Activated naive CD8-positive, alpha-beta T cell treated with anti-CD3 and anti-CD28 coated beads for 36 hours (primary cell): Measurements from ENCODE around the gene C17orf114.

ENCODE experiments used
- DNase-seq: peaks from one replicate; pipeline ENCODE4 v3.0.0; 2021
- H3K27ac Mint-ChIP-seq: one replicate; pipeline ENCODE4 v1.8.0; 2022; ENCODE audit warnings: mild to moderate bottlenecking, moderate library complexity, mixed read lengths
- H3K27me3 Mint-ChIP-seq: one replicate; pipeline ENCODE4 v1.8.0; 2022; ENCODE audit warnings: mild to moderate bottlenecking, mixed read lengths
- H3K36me3 Mint-ChIP-seq: one replicate; pipeline ENCODE4 v1.8.0; 2021; ENCODE audit warnings: mild to moderate bottlenecking, mixed read lengths
- H3K4me1 Mint-ChIP-seq: one replicate; pipeline ENCODE4 v1.8.0; 2021; ENCODE audit warnings: mixed read lengths
- H3K4me3 Mint-ChIP-seq: one replicate; pipeline ENCODE4 v1.8.0; 2022; ENCODE audit warnings: mild to moderate bottlenecking, moderate library complexity, mixed read lengths
- H3K9me3 Mint-ChIP-seq: one replicate; pipeline ENCODE4 v1.8.0; 2022; ENCODE audit warnings: mixed read lengths

C17orf114 gene

DNA sequence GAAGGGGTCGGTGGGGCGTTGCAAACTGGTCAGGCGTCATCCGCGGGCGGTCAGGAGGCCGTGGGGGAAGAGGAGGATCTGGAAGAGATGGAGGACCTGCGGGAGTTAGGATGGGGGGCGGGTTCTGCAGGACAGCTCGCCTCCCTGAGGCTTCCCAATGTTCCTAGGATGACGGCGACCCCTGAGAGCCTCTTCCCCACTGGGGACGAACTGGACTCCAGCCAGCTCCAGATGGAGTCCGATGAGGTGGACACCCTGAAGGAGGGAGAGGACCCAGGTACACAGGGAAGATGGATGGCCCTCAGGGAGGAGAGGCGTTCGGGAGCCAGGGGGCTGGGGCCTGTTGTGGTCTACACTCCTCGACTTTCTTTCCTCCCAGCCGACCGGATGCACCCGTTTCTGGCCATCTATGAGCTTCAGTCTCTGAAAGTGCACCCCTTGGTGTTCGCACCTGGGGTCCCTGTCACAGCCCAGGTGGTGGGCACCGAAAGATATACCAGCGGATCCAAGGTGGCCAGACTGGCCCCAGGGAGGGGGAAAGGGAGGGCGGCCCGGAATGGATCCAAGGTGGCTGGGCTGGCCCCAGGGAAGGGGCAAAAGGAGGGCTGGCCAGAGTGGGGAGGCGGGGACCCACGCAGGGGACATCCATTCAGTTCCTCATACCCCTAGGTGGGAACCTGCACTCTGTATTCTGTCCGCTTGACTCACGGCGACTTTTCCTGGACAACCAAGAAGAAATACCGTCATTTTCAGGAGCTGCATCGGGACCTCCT lies 5.7 kb upstream of the C17orf114 start:
- Mint-ChIP-seq H3K36me3 (no peaks in the 10 kb centered on the region), H3K27me3 (no peaks in the 10 kb centered on the region), H3K27ac (no peak overlapping the region), H3K4me1 (peaks cover 2% of the 10 kb centered on the region), H3K4me3 (peak overlapping the region; percentile 74), H3K9me3 (no peaks in the 10 kb centered on the region)
- no peak for DNase-seq

DNA sequence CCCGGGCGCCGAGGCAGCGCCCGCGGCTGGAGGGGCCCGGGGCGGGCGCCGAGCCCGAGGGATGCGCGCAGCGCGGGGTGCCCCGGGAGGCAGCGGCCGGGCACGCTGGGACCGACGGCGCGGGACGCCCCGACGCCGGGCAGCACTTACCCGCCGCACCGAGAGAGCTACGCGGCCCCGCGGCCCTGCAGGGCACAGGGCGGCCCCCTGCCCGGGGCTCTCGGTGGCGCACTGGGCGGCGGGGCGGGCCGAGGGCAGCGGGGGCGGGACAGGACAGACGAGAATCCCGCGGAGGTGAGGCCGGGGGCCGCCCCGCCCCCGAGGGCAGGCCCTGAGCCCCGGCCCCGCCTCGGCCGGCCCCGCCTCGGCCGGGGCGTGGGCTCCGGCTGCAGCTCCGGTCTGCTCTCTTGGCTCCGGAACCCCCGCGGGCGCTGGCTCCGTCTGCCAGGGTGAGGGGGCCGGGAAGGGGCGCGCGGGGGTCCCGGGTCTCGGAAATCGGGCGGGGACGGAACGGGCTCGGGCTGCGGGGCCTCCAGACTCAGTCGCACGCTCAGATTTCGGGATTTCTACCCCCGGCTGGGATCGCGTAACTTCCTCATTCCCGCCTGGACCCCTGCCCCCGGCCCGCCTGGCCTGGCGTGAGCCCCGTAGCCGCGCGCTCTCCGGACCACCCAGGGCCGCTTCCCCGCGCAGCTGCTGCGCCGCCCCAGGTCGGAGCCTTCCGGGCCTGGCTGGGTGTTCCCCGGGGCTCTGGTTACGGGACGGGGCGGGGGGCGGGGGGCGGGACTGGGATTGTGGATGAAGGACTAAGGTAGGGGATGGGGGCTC lies 4.9 kb upstream of the C17orf114 start, which contains the start of gene PLD2:
PLD2 (plus strand) TSS at position 376 of the 828 bp plus-strand sequence. CDS start 621 bp downstream, outside the sequence.
- Mint-ChIP-seq H3K36me3 (no peaks in the 10 kb centered on the region), H3K4me1 (peaks cover 2% of the 10 kb centered on the region), H3K27me3 (no peaks in the 10 kb centered on the region), H3K27ac (no peak within 1 kb of the TSS), H3K9me3 (no peaks in the 10 kb centered on the region), H3K4me3 (peak within 1 kb of the TSS; percentile 74)
- peak; percentile 93 for DNase-seq

DNA sequence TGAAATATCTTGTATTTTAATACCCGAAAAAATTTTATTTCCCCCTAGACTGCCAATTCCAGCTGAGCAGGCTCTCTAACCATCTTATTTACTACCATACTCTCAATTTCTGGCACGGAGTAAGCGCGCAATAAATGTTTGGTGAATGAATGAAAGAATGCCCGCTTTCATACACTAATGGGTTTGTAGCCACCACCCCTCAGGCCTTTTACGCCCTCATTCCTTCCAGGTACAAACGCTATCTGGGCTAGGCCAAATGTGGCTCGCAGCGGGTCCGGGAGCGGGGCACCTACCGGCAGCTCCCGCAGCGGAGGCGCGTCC lies 4.3 kb upstream of the C17orf114 start:
- H3K9me3 Mint-ChIP-seq, result no peaks in the 10 kb centered on the region

DNA sequence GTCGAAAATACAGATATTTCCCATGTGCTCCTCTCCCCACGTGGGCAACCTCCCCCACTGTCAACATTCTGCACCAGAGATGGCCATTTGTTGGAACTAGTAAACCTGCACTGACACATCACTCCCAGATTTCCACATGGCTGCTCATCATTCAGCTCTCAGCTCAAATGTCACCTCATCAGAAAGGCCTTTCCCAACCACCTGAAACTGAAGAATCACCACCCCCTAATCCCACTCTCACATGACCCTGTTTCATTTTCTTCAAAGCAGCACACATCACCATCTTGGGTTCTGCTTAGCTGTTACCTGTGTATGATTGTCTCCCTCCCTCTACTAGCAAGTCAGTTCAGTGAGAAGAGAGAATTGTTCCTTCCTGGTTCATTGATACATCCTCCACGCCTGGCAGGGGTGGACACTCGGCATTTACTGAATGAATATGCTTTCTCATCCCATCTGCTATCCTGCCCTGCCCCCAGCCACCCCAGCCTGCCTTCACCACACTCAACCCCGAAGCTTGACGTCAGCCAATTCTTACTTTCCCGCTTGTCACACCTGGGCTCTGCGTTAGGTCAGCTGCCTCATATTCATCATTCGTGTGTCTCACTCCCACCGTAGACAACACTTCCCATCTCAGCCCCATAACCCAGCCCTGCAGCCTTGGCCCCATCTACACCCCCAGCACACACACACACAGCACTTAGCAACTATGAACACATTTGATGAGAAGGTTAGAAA lies 1.5 kb downstream of the C17orf114 start:
- DNase-seq, result no peak
- no peak overlapping the region for H3K4me3 Mint-ChIP-seq
- H3K4me1 Mint-ChIP-seq, result peaks cover 22% of the 10 kb centered on the region
- no peaks in the 10 kb centered on the region for H3K27me3 Mint-ChIP-seq
- peak overlapping the region; percentile 12 for H3K27ac Mint-ChIP-seq
- no peaks in the 10 kb centered on the region for H3K9me3 Mint-ChIP-seq
- peaks cover 15% of the 10 kb centered on the region for H3K36me3 Mint-ChIP-seq

More for the DNA sequence above, 4.3 kb upstream of the C17orf114 start:
- Mint-ChIP-seq H3K4me3 (peak overlapping the region; percentile 70), H3K27ac (no peak overlapping the region), H3K27me3 (no peaks in the 10 kb centered on the region), H3K4me1 (peaks cover 2% of the 10 kb centered on the region), H3K36me3 (no peaks in the 10 kb centered on the region)
- DNase-seq, result no peak

DNA sequence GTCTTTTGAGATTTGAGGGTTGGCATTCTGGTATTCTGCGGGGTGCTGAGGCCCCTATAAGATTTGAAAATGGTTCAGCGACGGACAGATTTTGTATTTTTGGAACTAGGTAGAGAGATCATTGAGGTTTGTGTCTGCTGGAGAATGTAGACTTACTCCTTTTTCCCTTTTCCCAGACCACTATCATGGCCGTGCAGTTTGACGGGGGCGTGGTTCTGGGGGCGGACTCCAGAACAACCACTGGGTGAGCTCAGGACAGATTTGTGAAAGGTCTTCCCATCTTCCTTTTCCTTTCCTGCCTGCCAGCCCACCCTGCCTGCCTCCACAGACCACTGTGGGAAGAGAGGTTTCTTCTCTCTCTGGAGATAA lies 5.6 kb downstream of the C17orf114 start:
- H3K36me3 Mint-ChIP-seq, result peaks cover 15% of the 10 kb centered on the region
- H3K27ac Mint-ChIP-seq, result peak overlapping the region; percentile 98
- peaks cover 22% of the 10 kb centered on the region for H3K4me1 Mint-ChIP-seq
- peak; percentile 48 for DNase-seq
- peak overlapping the region; percentile 100 for H3K4me3 Mint-ChIP-seq
- no peaks in the 10 kb centered on the region for H3K9me3 Mint-ChIP-seq
- peaks cover 5% of the 10 kb centered on the region for H3K27me3 Mint-ChIP-seq

DNA sequence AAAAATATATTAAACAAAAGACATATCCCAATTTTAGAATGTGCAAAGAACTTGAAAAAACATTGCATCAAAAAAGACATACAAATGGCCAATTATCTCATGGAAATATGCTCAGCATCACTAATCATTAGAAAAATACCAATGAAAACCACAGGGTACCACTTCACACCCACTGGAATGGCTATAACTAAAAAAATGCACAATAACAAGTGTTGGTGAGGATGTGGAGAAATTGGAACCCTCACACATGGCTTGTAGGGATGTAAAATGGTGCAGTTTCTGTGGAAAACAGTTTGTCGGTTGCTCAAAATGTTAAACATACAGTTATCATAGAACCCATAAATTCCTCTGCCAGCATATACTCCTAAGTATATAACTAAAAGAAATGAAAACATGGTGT lies 7.0 kb downstream of the C17orf114 start:
- peaks cover 9% of the 10 kb centered on the region for H3K36me3 Mint-ChIP-seq
- H3K9me3 Mint-ChIP-seq, result no peaks in the 10 kb centered on the region
- peaks cover 5% of the 10 kb centered on the region for H3K27me3 Mint-ChIP-seq
- H3K4me3 Mint-ChIP-seq, result peak overlapping the region; percentile 100
- peaks cover 16% of the 10 kb centered on the region for H3K4me1 Mint-ChIP-seq
- DNase-seq, result no peak
- H3K27ac Mint-ChIP-seq, result no peak overlapping the region

DNA sequence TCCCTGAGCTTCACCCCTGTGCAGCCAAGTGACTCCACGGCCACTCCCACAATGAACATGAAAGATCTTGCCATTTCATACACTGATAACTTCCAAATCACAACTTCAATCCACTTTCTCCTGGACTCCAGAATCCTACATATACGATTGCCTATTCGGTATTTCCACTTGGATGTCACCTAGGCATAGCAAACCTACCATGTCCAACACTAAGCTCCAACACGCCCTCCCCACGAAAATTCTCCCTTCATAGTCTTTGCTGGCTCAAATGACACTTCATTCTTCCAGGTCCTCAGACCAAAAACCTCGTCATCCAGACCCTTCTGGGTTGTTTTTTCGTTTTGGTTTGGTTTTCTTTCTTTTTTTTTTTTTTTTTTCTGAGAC lies 11.4 kb downstream of the C17orf114 start:
- Mint-ChIP-seq H3K9me3 (no peaks in the 10 kb centered on the region), H3K27ac (peak overlapping the region; percentile 75), H3K4me1 (peaks cover 17% of the 10 kb centered on the region), H3K36me3 (no peaks in the 10 kb centered on the region), H3K27me3 (peaks cover 43% of the 10 kb centered on the region), H3K4me3 (peak overlapping the region; percentile 64)
- DNase-seq, result no peak

DNA sequence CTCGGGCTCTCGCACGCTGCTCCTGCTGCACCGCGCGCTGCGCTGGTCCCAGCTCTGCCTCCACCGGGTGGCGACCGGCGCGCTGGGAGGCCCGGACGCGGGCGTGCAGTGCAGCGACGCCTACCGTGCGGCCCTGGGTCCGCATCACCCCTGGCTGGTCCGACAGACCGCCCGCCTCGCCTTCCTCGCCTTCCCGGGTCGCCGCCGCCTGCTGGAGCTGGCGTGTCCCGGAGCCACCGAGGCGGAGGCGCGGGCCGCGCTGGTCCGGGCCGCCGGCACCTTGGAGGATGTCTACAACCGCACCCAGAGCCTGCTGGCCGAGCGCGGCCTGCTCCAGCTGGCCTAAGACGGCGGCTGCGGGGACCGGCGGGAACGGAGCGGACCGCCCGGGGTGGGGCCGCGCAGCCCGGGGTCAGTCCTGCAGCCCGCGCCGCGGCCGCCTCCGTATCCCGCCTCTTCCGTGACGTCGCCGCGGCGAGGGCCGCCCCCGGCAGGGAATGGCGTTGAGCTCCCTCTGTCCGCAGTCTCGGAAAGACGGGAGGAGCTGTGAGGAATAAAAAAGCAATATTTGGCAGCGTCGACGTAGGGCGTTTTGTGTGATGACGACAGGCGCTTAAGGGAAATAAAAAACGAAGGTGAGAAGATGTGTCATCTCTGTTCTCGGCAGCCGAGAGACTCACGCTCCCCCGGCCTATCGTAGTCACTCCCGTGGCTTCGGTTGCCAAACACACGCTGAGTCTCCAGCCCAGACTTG lies 12.0 kb downstream of the C17orf114 start:
- peaks cover 21% of the 10 kb centered on the region for H3K4me1 Mint-ChIP-seq
- H3K27ac Mint-ChIP-seq, result peak overlapping the region; percentile 75
- H3K4me3 Mint-ChIP-seq, result peak overlapping the region; percentile 64
- no peaks in the 10 kb centered on the region for H3K36me3 Mint-ChIP-seq
- no peaks in the 10 kb centered on the region for H3K9me3 Mint-ChIP-seq
- peak; percentile 89 for DNase-seq
- peaks cover 49% of the 10 kb centered on the region for H3K27me3 Mint-ChIP-seq

DNA sequence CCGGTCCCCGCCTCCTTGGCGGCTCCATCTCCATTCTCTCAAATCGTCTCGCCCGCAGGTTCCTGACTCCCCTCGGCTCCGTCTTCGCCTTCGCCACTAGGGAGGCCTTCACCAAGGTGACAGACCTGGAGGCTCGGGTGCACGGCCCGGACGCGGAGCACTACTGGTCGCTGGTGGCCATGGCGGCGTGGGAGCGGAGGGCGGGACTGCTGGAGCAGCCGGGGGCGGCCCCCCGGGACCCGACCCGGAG lies 12.5 kb downstream of the C17orf114 start:
- H3K9me3 Mint-ChIP-seq, result no peaks in the 10 kb centered on the region
- H3K36me3 Mint-ChIP-seq, result no peaks in the 10 kb centered on the region
- no peak for DNase-seq
- H3K4me3 Mint-ChIP-seq, result peak overlapping the region; percentile 80
- H3K27me3 Mint-ChIP-seq, result peaks cover 54% of the 10 kb centered on the region
- H3K4me1 Mint-ChIP-seq, result peaks cover 21% of the 10 kb centered on the region
- no peak overlapping the region for H3K27ac Mint-ChIP-seq

DNA sequence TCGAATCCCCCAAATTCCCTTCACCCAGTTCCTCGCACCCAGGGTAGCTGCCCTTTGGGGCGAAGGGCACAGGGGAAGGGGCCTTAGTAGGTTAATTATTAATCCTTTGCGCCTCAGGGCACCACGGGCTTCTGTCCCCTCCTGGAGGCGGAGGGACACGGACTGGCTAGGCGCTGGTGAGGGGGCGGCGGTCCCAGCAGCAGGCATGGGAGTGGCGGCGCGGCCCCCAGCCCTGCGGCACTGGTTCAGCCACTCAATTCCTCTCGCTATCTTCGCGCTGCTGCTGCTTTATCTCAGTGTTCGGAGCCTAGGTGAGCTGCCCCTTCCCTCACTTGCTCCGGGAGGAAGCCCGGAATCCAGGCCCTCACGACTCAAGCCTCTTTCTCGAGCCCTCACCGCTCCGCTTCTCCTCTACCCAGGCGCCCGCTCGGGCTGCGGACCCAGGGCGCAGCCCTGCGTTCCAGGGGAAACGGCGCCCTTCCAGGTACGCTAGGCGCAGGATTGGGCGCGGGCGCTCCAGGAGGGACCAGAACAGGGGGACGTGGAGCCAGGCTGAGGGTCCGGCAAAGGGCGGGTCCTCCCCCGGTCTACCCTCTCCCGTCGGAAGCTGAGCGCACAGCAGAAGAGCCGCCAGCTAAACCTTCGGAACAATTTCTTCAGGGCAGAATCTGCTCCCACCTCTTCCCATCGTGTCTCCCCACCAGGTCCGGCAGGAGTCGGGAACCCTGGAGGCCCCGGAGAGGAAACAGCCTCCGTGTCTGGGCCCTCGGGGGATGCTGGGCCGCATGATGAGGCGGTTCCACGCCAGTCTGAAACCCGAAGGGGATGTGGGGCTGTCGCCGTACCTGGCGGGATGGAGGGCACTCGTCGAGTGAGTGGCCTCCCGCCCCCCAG lies 13.1 kb downstream of the C17orf114 start, which contains the start of gene GLTPD2:
GLTPD2 (plus strand) TSS at position 158 of the 894 bp plus-strand sequence; CDS start at position 206, 48 bp downstream.
- no peaks in the 10 kb centered on the region for H3K36me3 Mint-ChIP-seq
- no peak within 1 kb of the TSS for H3K27ac Mint-ChIP-seq
- H3K9me3 Mint-ChIP-seq, result no peaks in the 10 kb centered on the region
- no peak for DNase-seq
- peaks cover 21% of the 10 kb centered on the region for H3K4me1 Mint-ChIP-seq
- peak within 1 kb of the TSS; percentile 80 for H3K4me3 Mint-ChIP-seq
- H3K27me3 Mint-ChIP-seq, result peaks cover 60% of the 10 kb centered on the region

DNA sequence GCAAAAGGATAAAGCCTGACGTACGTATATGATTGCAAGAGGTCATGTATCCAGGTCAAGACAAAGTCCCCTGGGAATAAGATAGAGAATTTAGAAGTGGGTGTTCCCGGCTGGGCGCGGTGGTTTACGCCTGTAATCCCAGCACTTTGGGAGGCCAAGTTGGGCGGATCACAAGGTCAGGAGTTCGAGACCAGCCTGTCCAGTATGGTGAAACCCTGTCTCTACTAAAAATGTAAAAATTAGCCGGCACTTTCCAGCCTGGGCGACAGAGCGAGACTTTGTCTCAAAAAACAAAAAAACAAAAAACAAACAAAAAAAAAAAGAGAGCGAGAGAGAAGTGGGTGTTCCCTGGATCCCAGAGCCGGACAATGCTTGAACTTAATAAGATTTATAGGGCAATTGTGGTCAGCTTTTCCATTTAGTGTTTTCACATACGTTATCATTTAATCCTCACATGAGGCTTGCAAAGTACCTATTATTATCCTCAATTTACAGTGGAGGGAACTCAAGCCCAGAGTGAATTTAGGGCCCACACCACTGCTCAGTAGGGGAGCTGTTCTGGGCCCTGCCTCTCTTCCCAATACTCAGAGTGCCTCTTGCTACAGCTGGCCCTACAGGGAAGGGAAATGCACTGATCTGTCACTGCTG lies 13.8 kb downstream of the C17orf114 start:
- Mint-ChIP-seq H3K27me3 (peaks cover 67% of the 10 kb centered on the region), H3K9me3 (no peaks in the 10 kb centered on the region), H3K4me1 (peaks cover 21% of the 10 kb centered on the region), H3K4me3 (no peak overlapping the region), H3K36me3 (no peaks in the 10 kb centered on the region), H3K27ac (no peak overlapping the region)
- DNase-seq, result no peak

DNA sequence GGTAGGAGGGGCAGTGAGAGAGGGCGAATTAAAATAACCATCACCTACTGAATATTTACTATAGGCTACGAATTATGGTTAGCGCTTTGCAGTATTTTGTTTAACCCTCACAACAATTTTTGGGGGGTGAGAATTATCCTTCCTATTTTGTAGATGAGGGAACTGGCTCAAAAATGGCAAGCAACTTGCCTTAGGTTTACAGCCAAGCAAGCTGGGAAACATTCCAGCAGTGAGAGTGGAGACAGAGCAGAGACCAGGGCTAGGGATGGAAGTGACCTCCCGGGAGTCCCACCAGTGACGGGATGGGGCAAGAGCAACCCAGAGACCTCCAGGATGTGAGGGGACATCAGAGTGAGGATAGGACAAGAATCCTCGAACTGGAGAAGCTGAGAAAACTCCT lies 15.6 kb downstream of the C17orf114 start:
- peaks cover 77% of the 10 kb centered on the region for H3K27me3 Mint-ChIP-seq

DNA sequence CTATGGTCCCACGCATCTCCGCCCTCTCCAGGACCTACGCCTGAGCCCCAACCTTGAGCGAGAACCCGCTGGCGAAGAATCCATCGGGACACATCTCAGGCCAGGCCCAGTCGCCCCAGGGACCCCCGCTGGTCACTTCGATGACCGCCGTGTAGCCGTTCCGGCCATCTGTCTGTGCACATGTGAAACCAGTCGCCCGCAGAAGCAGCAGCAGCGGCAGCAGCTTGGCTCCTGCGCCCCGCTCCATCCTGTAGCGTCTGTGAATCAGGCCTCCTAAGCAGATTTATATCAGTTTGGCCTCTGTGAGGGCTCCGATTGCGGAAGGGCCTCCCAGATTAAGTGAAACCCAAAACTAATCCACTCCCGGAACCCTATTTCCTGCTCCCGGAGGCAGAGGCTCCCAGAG lies 16.0 kb downstream of the C17orf114 start, which contains the start of gene VMO1:
VMO1 (minus strand) TSS at position 259 of the 406 bp plus-strand sequence; CDS start at position 247, 12 bp downstream.
- H3K27me3 Mint-ChIP-seq, result peaks cover 77% of the 10 kb centered on the region
- no peak for DNase-seq
- no peak within 1 kb of the TSS for H3K27ac Mint-ChIP-seq
- H3K4me3 Mint-ChIP-seq, result no peak within 1 kb of the TSS
- H3K9me3 Mint-ChIP-seq, result no peaks in the 10 kb centered on the region
- H3K4me1 Mint-ChIP-seq, result peaks cover 21% of the 10 kb centered on the region
- no peaks in the 10 kb centered on the region for H3K36me3 Mint-ChIP-seq

More for the DNA sequence above, 15.6 kb downstream of the C17orf114 start:
- Mint-ChIP-seq H3K4me3 (no peak overlapping the region), H3K27ac (no peak overlapping the region), H3K9me3 (no peaks in the 10 kb centered on the region), H3K4me1 (peaks cover 21% of the 10 kb centered on the region), H3K36me3 (no peaks in the 10 kb centered on the region)
- DNase-seq, result no peak
